ENCODE data around the gene ARHGEF37.

GRCh38 chr5:149540089-149540488 is 41.2 kb upstream of the ARHGEF37 start:
- TF ChIP-seq CTCF (IDR thresholded peaks at IDR 0.05; ENCODE audit: low read depth, low read length) (no peak), EZH2phosphoT487 (IDR thresholded peaks at IDR 0.05; ENCODE audit: low read depth) (no peak)
